Loucy (cell line): ENCODE results near the gene ANKRD33B.
"Not testable (repeated sequence)": the region's sequence is repeated elsewhere in the genome, so short reads cannot be mapped to it uniquely, and the experiment has no call there.

ENCODE experiments used
- CTCF ChIP-seq: fragments of 200-600 bp; sonication (generic); conservative IDR thresholded peaks from 2 replicates; pipeline ENCODE4 v1.5.1; 2014; ENCODE audit warnings: mild to moderate bottlenecking, antibody characterized with exemption, low read length
- EZH2phosphoT487 ChIP-seq: fragments of 200-600 bp; IDR thresholded peaks from 2 replicates; pipeline ENCODE4 v1.6.1; 2018; ENCODE audit warnings: antibody characterized with exemption, mild to moderate bottlenecking, moderate library complexity, borderline replicate concordance

DNA sequence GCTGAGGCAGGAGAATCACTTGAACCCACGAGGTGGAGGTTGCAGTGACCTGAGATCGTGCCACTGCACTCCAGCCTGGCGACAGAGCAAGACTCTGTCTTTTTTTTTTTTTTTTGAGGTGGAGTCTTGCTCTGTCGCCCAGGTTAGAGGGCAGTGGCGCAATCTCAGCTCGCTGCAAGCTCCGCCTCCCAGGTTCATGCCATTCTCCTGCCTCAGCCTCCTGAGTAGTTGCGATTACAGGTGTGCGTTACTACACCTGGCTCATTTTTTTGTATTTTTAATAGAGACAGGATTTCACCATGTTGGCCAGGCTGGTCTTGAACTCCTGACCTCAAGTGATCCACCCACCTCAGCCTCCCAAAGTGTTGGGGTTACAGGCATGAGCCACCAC, 42.8 kb downstream of the ANKRD33B start:
- TF ChIP-seq CTCF, EZH2phosphoT487: not testable (repeated sequence)
